ENCODE data around the gene HMGXB3.

Gene HMGXB3, protein sequence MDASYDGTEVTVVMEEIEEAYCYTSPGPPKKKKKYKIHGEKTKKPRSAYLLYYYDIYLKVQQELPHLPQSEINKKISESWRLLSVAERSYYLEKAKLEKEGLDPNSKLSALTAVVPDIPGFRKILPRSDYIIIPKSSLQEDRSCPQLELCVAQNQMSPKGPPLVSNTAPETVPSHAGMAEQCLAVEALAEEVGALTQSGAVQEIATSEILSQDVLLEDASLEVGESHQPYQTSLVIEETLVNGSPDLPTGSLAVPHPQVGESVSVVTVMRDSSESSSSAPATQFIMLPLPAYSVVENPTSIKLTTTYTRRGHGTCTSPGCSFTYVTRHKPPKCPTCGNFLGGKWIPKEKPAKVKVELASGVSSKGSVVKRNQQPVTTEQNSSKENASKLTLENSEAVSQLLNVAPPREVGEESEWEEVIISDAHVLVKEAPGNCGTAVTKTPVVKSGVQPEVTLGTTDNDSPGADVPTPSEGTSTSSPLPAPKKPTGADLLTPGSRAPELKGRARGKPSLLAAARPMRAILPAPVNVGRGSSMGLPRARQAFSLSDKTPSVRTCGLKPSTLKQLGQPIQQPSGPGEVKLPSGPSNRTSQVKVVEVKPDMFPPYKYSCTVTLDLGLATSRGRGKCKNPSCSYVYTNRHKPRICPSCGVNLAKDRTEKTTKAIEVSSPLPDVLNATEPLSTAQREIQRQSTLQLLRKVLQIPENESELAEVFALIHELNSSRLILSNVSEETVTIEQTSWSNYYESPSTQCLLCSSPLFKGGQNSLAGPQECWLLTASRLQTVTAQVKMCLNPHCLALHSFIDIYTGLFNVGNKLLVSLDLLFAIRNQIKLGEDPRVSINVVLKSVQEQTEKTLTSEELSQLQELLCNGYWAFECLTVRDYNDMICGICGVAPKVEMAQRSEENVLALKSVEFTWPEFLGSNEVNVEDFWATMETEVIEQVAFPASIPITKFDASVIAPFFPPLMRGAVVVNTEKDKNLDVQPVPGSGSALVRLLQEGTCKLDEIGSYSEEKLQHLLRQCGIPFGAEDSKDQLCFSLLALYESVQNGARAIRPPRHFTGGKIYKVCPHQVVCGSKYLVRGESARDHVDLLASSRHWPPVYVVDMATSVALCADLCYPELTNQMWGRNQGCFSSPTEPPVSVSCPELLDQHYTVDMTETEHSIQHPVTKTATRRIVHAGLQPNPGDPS (N-terminal part only)

DNA sequence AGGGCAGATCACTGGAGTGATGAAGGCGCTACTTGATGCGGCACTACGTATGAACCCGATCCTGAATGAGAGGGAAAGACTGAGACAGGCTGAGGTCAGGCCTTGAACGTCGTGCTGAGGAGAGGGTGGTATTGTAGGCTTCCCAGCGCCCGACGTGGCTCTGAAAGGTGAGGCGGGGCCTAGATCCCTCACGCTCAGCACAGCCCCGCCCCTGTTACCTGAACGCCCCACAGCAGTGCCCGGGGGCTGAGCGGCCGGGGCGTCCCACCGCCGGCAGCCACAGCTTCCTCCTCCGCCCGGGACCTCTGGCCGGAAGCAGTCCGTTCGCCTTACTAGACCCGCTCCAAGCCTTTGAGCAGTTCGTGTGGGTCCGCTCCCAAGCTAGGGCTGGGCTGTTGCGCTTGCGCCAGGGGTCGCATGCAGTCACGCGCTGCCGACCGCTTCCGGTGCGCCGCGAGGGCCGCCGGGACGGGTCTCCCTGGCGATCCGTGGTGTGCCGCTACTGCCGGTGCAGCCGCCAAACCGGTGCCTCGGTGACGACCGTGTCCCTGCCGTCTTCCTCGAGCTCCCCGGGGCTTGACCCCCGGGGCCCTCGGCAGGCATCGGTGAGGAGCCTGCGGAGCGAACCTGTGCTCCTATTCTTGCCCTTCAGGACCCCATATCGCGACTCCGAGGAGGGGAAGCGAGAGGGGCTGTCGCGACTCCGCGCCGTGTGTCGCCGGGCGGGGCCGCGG is at the start of gene HMGXB3, which contains the start of gene TIGD6:
HMGXB3 (plus strand) TSS at position 484 of the 734 bp plus-strand sequence. CDS start 4,114 bp downstream, outside the sequence.
TIGD6 (minus strand) TSS at position 399 of the 734 bp plus-strand sequence. CDS start 4,306 bp downstream, outside the sequence.
- DNase-seq (ENCODE audit: low read depth in 1 of 2, low spot score in 1 of 2), result peak; percentile 93 to 95
- in situ Hi-C loops (cut with HindIII; ENCODE audit: low pct_unique_long_range_greater_than_20kb, low sequenced_read_pairs), result no loop called here
- no peak for TF ChIP-seq JUND (IDR thresholded peaks at IDR 0.05; ENCODE audit: low read depth)

DNA sequence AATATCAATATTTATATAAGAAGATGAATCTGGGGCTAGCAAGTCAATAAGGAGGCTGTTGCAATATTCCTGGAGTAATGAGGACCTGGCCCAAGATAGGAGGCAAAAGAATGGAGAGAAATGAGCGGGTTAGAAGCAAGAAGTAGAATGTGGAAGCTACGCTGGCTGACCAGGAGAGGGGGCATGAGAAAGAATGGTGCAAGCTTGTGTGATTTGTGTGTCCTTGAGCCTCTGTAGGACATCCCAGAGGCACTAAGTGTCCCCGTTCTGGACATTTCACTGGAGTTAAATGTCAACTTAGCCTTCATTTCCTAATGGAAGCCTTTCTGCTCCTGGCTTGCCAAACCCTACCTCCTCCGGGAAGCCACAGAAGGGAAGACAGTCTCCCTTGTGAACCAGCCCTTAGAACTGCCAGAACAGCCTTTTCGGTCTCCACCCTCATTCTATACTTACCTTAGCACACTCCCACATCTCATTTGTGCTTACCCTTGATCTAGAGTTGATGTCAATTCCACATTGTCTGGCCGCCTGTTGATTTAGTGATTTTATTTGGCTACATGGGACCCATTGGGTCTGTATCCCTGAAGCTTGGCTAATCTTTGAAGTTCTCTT is 49.3 kb upstream of the HMGXB3 start:
- in situ Hi-C loops (cut with HindIII; ENCODE audit: low pct_unique_long_range_greater_than_20kb, low sequenced_read_pairs), result no loop called here
- TF ChIP-seq JUND (IDR thresholded peaks at IDR 0.05; ENCODE audit: low read depth), result no peak
- peak in 1 of 2 experiments; percentile 42 for DNase-seq (ENCODE audit: low read depth in 1 of 2, low spot score in 1 of 2)

DNA sequence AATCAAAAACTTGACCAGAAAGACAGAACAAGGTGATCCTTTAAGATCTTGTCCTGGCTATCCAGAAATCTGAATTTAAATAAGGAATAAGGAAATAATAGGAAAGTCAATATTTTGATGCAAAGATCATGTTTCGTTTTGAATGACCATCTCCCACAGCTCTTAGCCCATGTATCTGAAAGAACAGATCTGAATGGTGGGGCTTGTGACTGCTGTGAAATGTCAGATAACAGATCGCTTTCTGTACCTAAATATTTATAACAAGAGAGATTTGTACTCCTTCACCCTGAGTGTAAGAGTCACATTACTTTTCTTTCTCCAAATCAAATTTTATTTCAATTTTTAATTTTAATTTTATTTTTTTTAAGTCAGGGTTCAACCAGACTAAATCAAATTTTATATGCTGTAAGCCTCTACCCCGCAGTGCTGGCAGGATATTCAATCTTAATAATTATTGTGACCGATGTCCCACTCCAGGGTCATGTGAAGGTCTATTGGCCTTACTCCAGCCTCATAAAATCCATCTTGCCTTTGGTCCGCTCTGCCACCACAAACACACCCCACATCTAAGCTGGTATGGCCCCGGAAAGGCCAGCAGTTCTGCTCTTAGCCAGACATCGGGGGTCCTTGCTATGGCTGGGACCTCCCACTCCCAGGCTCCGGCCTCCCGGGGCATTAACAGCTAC is 47.0 kb upstream of the HMGXB3 start:
- no peak for DNase-seq (ENCODE audit: low read depth in 1 of 2, low spot score in 1 of 2)
- no peak for TF ChIP-seq JUND (IDR thresholded peaks at IDR 0.05; ENCODE audit: low read depth)
- in situ Hi-C loops (cut with HindIII; ENCODE audit: low pct_unique_long_range_greater_than_20kb, low sequenced_read_pairs), result no loop called here

DNA sequence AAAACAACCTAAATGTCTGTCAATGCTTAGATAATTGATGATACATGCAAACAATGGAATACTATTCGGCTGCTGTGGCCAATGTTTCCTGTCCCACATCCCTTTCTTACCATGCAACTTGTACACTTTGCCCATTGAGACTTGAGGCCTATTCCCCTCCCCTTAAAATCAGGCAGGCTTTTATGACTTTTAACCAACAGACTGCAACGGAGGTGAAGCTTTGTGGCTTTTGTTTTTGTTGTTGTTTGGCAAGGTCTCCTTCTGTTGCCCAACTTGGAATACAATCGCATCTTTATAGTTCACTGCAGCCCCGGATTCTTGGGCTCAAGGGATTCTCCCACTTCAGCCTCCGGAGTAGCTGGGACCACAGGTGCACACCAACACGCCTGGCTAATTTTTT is 45.7 kb upstream of the HMGXB3 start:
- DNase-seq (ENCODE audit: low read depth in 1 of 2, low spot score in 1 of 2), result no peak
- in situ Hi-C loops (cut with HindIII; ENCODE audit: low pct_unique_long_range_greater_than_20kb, low sequenced_read_pairs), result no loop called here
- TF ChIP-seq JUND (IDR thresholded peaks at IDR 0.05; ENCODE audit: low read depth), result no peak

- no peak for DNase-seq (ENCODE audit: low read depth in 1 of 2, low spot score in 1 of 2)
- TF ChIP-seq JUND (IDR thresholded peaks at IDR 0.05; ENCODE audit: low read depth), result no peak
- in situ Hi-C loops (cut with HindIII; ENCODE audit: low pct_unique_long_range_greater_than_20kb, low sequenced_read_pairs), result no loop called here
Observed at GRCh38 chr5:149956685-149957084, 43.9 kb upstream of the HMGXB3 start.

DNA sequence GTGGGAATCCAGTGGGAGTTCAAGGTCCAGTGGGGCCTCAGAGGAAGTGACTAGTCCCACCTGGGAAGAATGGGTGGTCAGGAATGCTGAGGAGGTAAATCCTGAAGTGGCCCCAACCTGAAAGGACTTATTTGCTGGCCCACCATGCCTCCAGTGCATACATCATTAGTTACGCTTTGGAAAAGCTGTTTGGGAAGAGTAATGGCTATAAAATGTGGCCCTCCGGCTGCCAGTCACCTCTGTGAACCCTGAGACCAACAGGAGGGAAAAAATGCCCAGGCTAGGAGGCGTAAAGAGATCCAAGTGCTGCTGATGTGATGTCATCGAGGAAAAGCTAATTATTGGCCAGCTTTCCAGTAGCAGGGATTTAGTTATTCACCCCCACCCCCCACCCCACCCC is 42.7 kb upstream of the HMGXB3 start:
- no peak for TF ChIP-seq JUND (IDR thresholded peaks at IDR 0.05; ENCODE audit: low read depth)
- no peak for DNase-seq (ENCODE audit: low read depth in 1 of 2, low spot score in 1 of 2)
- in situ Hi-C loops (cut with HindIII; ENCODE audit: low pct_unique_long_range_greater_than_20kb, low sequenced_read_pairs), result no loop called here

DNA sequence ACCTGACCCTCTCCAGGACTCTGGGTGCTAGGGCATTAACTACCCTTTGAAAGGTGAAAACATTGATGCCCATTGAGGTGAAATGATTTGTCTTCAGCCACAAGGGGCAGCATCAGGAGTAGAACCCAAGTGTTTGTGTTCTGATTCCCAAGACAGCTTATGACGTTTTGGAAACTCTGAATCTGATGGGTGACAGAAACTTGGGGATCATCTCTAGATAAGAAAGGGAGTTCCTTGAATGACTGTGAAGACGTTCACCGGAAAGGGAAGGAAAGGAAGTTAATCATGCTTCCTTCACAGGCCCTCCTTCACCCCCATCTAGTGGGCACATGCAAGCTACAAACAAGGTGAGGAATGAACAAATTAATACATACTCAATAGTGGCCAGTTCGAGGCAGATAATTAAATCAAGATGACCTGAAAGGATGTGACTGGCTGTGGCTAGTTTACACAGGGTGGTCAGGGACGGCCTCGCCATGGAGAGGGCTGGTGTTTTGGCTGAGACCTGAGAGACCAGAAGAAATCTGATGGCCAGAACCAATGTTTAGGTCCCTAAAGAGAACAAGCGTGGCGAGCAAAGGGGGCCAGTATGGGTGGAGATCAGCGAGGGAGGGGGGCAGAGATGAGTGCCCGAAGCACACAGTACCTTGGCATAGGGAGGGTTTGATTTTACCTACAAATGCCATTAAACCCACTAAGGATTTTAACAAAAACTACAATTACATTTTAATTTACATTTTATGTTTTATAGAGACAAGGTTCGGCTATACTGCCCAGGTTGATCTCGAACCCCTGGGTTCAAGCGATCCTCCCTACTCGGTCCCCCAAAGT is 40.9 kb upstream of the HMGXB3 start:
- peak in 1 of 2 experiments; percentile 67 for DNase-seq (ENCODE audit: low read depth in 1 of 2, low spot score in 1 of 2)
- in situ Hi-C loops (cut with HindIII; ENCODE audit: low pct_unique_long_range_greater_than_20kb, low sequenced_read_pairs), result no loop called here

GRCh38 chr5:149960272-149961185 is 40.0 kb upstream of the HMGXB3 start, which contains the start of gene SLC26A2:
Gene SLC26A2, plus strand, starts transcription at chr5:149960758. Its CDS starts 16,895 bp downstream, at chr5:149977653.
- no peak for TF ChIP-seq JUND (IDR thresholded peaks at IDR 0.05; ENCODE audit: low read depth)
- in situ Hi-C loops (cut with HindIII; ENCODE audit: low pct_unique_long_range_greater_than_20kb, low sequenced_read_pairs), result no loop called here
- DNase-seq (ENCODE audit: low read depth in 1 of 2, low spot score in 1 of 2), result peak; percentile 95 to 98

More for the DNA sequence above, 40.9 kb upstream of the HMGXB3 start:
- TF ChIP-seq JUND (IDR thresholded peaks at IDR 0.05; ENCODE audit: low read depth), result no peak

- in situ Hi-C loops (cut with HindIII; ENCODE audit: low pct_unique_long_range_greater_than_20kb, low sequenced_read_pairs), result no loop called here
- TF ChIP-seq JUND (IDR thresholded peaks at IDR 0.05; ENCODE audit: low read depth), result no peak
- DNase-seq (ENCODE audit: low read depth in 1 of 2, low spot score in 1 of 2), result no peak
Observed at GRCh38 chr5:149961186-149961685, 39.3 kb upstream of the HMGXB3 start.

All from T47D (cell line).